ENCODE data around the gene UXS1.

UXS1 gene

DNA sequence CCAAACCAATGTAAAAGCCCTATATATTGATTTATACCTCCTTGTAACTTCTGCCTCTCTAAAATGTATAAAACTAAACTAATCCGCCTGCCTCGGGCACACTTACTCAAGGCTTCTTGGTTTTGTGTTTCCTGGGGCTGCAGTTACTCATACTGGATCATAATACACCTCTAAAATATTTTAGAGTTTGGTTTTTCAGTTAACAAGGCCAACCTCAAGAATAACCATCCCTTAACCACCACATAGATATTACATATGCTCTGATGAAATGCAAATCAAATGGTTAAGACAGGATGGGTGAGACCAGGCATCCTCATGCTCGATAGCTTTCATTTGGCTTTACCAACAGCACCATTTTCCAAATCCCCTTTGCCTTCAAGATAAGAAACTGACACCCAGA is 46.4 kb downstream of the UXS1 start:
- DNase-seq (ENCODE audit: low read depth), result no peak
- H3K4me3 ChIP-seq (ENCODE audit: low read length), result no peak overlapping the region
- TF ChIP-seq, protein P1, sequence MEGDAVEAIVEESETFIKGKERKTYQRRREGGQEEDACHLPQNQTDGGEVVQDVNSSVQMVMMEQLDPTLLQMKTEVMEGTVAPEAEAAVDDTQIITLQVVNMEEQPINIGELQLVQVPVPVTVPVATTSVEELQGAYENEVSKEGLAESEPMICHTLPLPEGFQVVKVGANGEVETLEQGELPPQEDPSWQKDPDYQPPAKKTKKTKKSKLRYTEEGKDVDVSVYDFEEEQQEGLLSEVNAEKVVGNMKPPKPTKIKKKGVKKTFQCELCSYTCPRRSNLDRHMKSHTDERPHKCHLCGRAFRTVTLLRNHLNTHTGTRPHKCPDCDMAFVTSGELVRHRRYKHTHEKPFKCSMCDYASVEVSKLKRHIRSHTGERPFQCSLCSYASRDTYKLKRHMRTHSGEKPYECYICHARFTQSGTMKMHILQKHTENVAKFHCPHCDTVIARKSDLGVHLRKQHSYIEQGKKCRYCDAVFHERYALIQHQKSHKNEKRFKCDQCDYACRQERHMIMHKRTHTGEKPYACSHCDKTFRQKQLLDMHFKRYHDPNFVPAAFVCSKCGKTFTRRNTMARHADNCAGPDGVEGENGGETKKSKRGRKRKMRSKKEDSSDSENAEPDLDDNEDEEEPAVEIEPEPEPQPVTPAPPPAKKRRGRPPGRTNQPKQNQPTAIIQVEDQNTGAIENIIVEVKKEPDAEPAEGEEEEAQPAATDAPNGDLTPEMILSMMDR (conservative IDR thresholded peaks at IDR 0.05; ENCODE audit: low read length), result no peak

DNA sequence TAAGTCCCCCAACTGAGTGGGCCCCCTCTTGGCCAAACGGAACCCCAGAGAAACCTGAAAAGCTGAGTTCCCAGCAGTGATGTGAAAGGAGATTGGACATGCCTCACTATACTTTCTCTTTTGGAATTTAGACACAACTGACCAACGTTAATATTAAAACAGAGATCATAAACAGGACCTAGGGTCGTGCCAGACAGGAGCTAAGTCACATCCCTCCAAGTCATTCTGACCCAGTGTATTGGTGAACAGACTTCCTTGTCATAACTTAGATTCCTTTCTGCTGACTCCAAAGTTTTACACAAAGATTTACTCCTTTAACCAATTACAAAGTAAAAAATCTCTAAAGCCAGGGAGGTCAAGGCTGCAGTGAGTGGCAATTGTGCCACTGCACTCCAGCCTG is 46.9 kb downstream of the UXS1 start:
- TF ChIP-seq, protein P1 (conservative IDR thresholded peaks at IDR 0.05; ENCODE audit: low read length), result no peak
- DNase-seq (ENCODE audit: low read depth), result peak; percentile 77

DNA sequence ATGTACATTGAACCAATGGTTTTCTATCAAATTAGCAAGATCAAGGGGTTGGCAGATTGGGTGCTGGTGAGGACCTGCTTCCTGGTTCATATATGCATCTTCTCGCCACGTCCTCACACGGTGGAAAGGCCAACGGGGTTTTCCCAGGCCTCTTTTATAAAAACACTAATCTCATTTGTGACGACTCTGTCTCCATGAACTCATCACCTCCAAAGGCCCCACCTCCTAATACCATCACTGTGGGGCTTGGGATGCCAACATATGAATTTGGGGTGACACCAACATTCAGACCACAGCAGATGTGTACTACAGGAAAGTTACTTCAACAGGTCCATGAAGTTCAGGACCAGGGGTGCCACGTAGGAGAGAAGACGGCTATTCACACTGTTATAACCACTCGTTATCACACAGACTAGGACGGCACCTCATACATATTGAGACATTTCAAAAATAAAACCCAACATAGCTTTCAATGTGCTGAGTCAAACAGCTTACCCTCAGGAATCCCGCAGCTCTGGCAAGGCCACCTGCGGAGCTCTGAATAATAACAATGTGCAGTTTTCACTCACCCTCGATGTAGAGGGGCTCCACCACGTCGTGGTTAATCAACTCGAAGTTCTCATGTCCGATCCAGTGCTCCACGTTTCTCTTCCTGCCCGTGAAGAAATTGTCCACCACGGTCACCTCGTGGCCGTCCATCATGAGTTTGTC is 49.3 kb downstream of the UXS1 start:
- H3K4me3 ChIP-seq (ENCODE audit: low read length), result no peak overlapping the region
- TF ChIP-seq, protein P1 (conservative IDR thresholded peaks at IDR 0.05; ENCODE audit: low read length), result no peak
- no peak for DNase-seq (ENCODE audit: low read depth)

More for the DNA sequence above, 46.9 kb downstream of the UXS1 start:
- no peak overlapping the region for H3K4me3 ChIP-seq (ENCODE audit: low read length)

DNA sequence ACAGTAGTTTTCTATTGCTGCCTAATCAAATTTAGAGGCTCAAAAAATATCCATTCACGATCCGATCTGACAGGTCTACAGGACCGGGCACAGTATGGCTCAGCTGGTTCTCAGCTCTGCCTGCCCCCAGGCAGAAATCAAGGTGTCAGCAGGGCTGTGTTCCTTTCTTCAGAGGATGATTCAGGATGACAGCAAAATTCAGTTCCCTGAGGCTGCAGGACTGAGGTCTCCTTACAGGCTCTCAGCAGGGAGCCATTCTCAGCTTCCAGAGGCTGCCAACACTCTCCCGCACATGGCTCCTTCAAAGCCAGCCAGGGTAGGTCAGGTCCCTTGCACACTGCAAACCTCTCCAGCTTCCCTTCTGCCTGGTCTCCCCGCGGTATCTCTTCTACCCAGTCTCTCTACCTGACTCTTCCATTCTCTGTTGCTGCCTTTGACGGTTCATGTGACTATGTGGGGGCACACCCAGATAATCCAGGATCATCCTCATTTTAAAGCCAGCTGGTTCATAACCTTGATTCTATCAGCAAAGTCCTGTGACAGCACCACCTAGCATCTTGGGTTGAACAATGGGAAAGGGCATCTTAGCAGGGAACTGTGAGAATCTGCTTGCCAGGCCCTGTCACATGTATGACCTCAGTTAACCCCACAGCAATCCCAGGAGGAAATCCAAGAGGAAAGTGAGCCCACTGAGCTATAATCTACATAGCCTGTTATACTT is 50.4 kb downstream of the UXS1 start:
- H3K4me3 ChIP-seq (ENCODE audit: low read length), result no peak overlapping the region
- DNase-seq (ENCODE audit: low read depth), result no peak
- TF ChIP-seq, protein P1 (conservative IDR thresholded peaks at IDR 0.05; ENCODE audit: low read length), result no peak

DNA sequence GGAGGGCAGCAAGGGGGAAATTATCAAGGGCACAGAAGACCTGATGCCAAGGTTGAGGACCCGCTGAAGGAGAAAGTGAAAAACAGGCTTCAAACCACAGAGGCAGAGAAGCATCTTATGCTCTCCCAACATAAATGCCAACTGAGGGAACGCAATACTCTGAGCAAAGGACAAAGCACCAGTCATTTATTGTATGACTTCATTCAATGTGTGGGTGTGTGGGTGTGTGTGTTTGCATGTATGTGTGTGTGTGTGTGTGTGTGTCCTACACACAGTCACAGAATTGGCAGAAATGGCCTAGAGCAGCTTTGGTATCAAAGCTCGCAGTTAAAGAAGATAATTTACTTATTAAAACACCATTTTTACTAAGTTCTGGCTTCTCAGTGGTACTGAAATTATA is 51.4 kb downstream of the UXS1 start:
- TF ChIP-seq, protein P1 (conservative IDR thresholded peaks at IDR 0.05; ENCODE audit: low read length), result no peak
- H3K4me3 ChIP-seq (ENCODE audit: low read length), result no peak overlapping the region
- no peak for DNase-seq (ENCODE audit: low read depth)

DNA sequence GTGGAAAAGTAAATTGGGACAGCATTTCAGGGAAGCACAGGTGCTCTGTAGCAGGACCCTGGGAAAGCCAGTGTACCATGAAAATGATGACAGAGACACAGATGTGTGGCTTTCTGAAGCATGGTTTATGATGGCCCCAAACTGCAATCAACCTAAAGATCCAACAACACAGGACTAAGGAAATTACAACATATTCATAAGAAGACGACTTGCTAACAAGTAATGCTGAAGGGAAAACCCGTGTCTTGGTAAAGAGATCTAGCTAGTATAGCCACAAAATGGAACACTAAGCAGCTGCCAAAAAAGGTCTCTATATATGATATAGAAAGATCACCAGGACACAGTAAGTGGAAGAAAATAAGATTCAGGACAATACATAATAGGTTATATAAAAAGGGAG is 53.2 kb downstream of the UXS1 start:
- TF ChIP-seq, protein P1 (conservative IDR thresholded peaks at IDR 0.05; ENCODE audit: low read length), result no peak
- DNase-seq (ENCODE audit: low read depth), result no peak
- H3K4me3 ChIP-seq (ENCODE audit: low read length), result no peak overlapping the region

DNA sequence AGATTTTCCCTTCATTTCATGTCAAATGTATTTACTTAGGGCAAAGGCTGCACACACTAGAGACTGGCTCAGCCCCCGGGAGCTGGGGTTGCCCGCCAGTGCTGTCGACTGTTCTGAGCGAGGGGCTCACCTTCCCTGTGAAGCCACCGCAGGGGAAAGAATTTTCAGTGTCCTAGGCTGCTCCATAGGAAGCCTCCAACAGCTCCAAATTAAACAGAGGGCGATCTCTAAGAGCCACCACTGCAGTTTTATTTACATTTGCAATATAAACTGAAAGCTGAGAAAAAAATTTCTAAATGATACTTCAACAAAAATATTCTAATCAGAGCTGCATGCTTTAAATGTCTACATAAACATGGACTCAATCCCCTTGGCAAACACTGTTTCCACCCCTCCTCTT is 54.0 kb downstream of the UXS1 start:
- H3K4me3 ChIP-seq (ENCODE audit: low read length), result no peak overlapping the region
- TF ChIP-seq, protein P1 (conservative IDR thresholded peaks at IDR 0.05; ENCODE audit: low read length), result no peak
- no peak for DNase-seq (ENCODE audit: low read depth)
